T-helper 17 cell (primary cell): Measurements from ENCODE around the gene RAP1B. TPM values are rescaled to one million over a fixed set of nuclear protein-coding genes. Genes with fewer than 3 reads are reported as not detected.

Source experiments
- total RNA-seq, 4 donors: library from RNA in 2 of 4; stranded (reverse) in 2 of 4; gene quantifications; one replicate each; pipeline ENCODE4 v1.2.3 and lab custom pipeline; 2022 to 2026

The RAP1B gene
- total RNA-seq, 2 donors from 2014 or later, result 251 to 319 TPM

Other genes with a start within 250 kb of the RAP1B start
- 10 to 100 TPM; 39.2 to 42.4 TPM for gene NUP107, start 76.1 kb downstream of the RAP1B start, total RNA-seq
- 1 to 10 TPM; 7.0 to 8.3 TPM for gene SLC35E3, start 135.3 kb downstream of the RAP1B start, total RNA-seq
- 100 to 1,000 TPM in 1 of 2 donors, 10 to 100 TPM in 1; 96.3 to 101 TPM for gene MDM2, start 197.3 kb downstream of the RAP1B start, total RNA-seq